Activated CD8-positive, alpha-beta memory T cell treated with anti-CD3 and anti-CD28 coated beads, Interleukin-2, amount 50 U/mL, for 24 hours (primary cell): Measurements from ENCODE around the gene AXIN1.
"Not testable (repeated sequence)": the region's sequence is repeated elsewhere in the genome, so short reads cannot be mapped to it uniquely, and the experiment has no call there.

Experiments used
- DNase-seq: peaks from one replicate; pipeline ENCODE4 v3.0.0-alpha.2; 2020; ENCODE audit errors: extremely low read depth

The AXIN1 gene

GRCh38 chr16:333406-334094, 19.0 kb downstream of the AXIN1 start:
- no peak for DNase-seq

GRCh38 chr16:331181-331814, 21.2 kb downstream of the AXIN1 start:
- not testable (repeated sequence) for DNase-seq

- no peak for DNase-seq
Observed at GRCh38 chr16:330741-331140, 21.8 kb downstream of the AXIN1 start.

- DNase-seq: no peak
Observed at GRCh38 chr16:325375-326145, 27.0 kb downstream of the AXIN1 start.

GRCh38 chr16:324451-325334, 27.8 kb downstream of the AXIN1 start:
- DNase-seq: no peak

GRCh38 chr16:324201-324450, 28.4 kb downstream of the AXIN1 start:
- no peak for DNase-seq

GRCh38 chr16:322476-323143, 29.9 kb downstream of the AXIN1 start:
- DNase-seq: no peak

- DNase-seq: no peak
Observed at GRCh38 chr16:321532-321931, 31.0 kb downstream of the AXIN1 start.

GRCh38 chr16:320206-320605, 32.3 kb downstream of the AXIN1 start:
- DNase-seq: no peak

GRCh38 chr16:318628-319027, 33.9 kb downstream of the AXIN1 start:
- DNase-seq: no peak

- no peak for DNase-seq
Observed at GRCh38 chr16:317583-317982, 34.9 kb downstream of the AXIN1 start.

GRCh38 chr16:316741-317464, 35.6 kb downstream of the AXIN1 start:
- no peak for DNase-seq

- DNase-seq: no peak
Observed at GRCh38 chr16:314795-315299, 37.7 kb downstream of the AXIN1 start.

GRCh38 chr16:314351-314750, 38.2 kb downstream of the AXIN1 start:
- DNase-seq: no peak

GRCh38 chr16:311725-312124, 40.8 kb downstream of the AXIN1 start:
- no peak for DNase-seq

GRCh38 chr16:309476-309875, 43.0 kb downstream of the AXIN1 start:
- DNase-seq: no peak

GRCh38 chr16:307691-308312, 44.7 kb downstream of the AXIN1 start:
- no peak for DNase-seq

GRCh38 chr16:306911-307370, 45.6 kb downstream of the AXIN1 start:
- no peak for DNase-seq

GRCh38 chr16:305916-306626, 46.5 kb downstream of the AXIN1 start:
- no peak for DNase-seq
